HCT116 (cell line): ENCODE results near the gene FHIT. TPM values are rescaled to one million over a fixed set of nuclear protein-coding genes. Genes with fewer than 3 reads are reported as not detected.

Experiments used
- ATAC-seq: fragments of 200-7000 bp; cut with Tn5 transposase; 2 replicates; pipeline ENCODE4 v1.9.1; 2020; ENCODE audit warnings: mild to moderate bottlenecking, moderate library complexity
- BruUV-seq: library from RNA; stranded (reverse); fragments of 400-500 nt; replicated peaks from 2 replicates; lab custom pipeline; 2021; lab: Mats Ljungman, UMichigan
- CTCF ChIA-PET: fragments of 300-600 bp; sonication (Branson Sonifier 250); formaldehyde crosslinking; loops from one replicate; lab custom pipeline; 2021; ENCODE audit warnings: antibody characterized with exemption; lab: Charles Lee
- POLR2A ChIA-PET: fragments of 300-600, 350-600 bp; sonication (Branson Sonifier 250); formaldehyde crosslinking; loops from one replicate; lab custom pipeline; 2021; ENCODE audit warnings: antibody characterized with exemption; lab: Charles Lee
- RAD21 ChIA-PET, 2 experiments: fragments of 300-600 bp; sonication (Branson Sonifier 250); formaldehyde crosslinking; loops; one replicate each; lab custom pipeline; 2023; ENCODE audit warnings: low total read pairs in 2 of 2; ENCODE audit not compliant: uncharacterized antibody in 2 of 2, unreplicated experiment in 2 of 2, low non-redundant PET in 1 of 2; lab: Charles Lee
- DNase-seq: peaks from one replicate; pipeline ENCODE4 v3.0.0-alpha.2; 2010; ENCODE audit warnings: low read depth, low spot score
- H2AFZ ChIP-seq: fragments of 200-600 bp; shearing (Covaris generic), sonication (generic); 2 replicates; pipeline ENCODE4 v1.6.1; 2017; ENCODE audit warnings: low read depth, mixed run types, mixed read lengths, antibody characterized with exemption, low read length; ENCODE audit not compliant: poor library complexity, severe bottlenecking
- H3K27ac ChIP-seq: 2 replicates; pipeline ENCODE4 v1.5.1; 2012; ENCODE audit warnings: low read depth, low read length
- H3K27me3 ChIP-seq: fragments of 200-600 bp; sonication (generic); 2 replicates; pipeline ENCODE4 v1.6.1; 2016; ENCODE audit warnings: mixed run types, low read length, mixed read lengths; ENCODE audit not compliant: insufficient read depth
- H3K36me3 ChIP-seq, 2 experiments: fragments of 200-500 bp in 1 of 2; fragments of 200-600 bp in 1 of 2; sonication (Bioruptor generic) in 1 of 2; sonication (generic) in 1 of 2; 2 replicates each; pipeline versions ENCODE4 v1.5.1 to v1.6.1; 2014 to 2016; ENCODE audit warnings: low read length in 2 of 2, inconsistent platforms in 1 of 2, mixed read lengths in 1 of 2, mixed run types in 1 of 2; ENCODE audit not compliant: insufficient read depth in 2 of 2, control insufficient read depth in 1 of 2
- H3K4me1 ChIP-seq, 2 experiments: fragments of 200-600 bp in 1 of 2; sonication (generic) in 1 of 2; 2 replicates each; pipeline versions ENCODE4 v1.5.1 to v1.6.1; 2012 to 2017; ENCODE audit warnings: low read length in 2 of 2, inconsistent platforms in 1 of 2, mild to moderate bottlenecking in 1 of 2, mixed read lengths in 1 of 2, mixed run types in 1 of 2, moderate library complexity in 1 of 2; ENCODE audit not compliant: insufficient read depth in 2 of 2, control insufficient read depth in 1 of 2
- H3K4me2 ChIP-seq: fragments of 200-600 bp; sonication (generic); 2 replicates; pipeline ENCODE4 v1.6.1; 2017; ENCODE audit warnings: mixed run types, low read length, mixed read lengths
- H3K4me3 ChIP-seq, 2 experiments: fragments of 200-600 bp in 1 of 2; sonication (generic) in 1 of 2; replicated peaks in 1 of 2; 2 replicates each; pipeline ENCODE4 v1.5.1; 2011 to 2016; ENCODE audit warnings: low read length in 2 of 2, control low read depth in 1 of 2, low read depth in 1 of 2, mild to moderate bottlenecking in 1 of 2, mixed read lengths in 1 of 2, mixed run types in 1 of 2
- H3K79me2 ChIP-seq: fragments of 200-600 bp; sonication (generic); 2 replicates; pipeline ENCODE4 v1.6.1; 2017; ENCODE audit warnings: mild to moderate bottlenecking, mixed run types, low read length, moderate library complexity, mixed read lengths; ENCODE audit not compliant: insufficient read depth
- H3K9ac ChIP-seq: fragments of 200-600 bp; sonication (generic); 2 replicates; pipeline ENCODE4 v1.6.1; 2016; ENCODE audit warnings: low read length, mixed read lengths
- H3K9me2 ChIP-seq: fragments of 200-600 bp; sonication (generic), shearing (Covaris generic); 2 replicates; pipeline ENCODE4 v1.6.1; 2017; ENCODE audit warnings: mixed run types, mild to moderate bottlenecking, moderate library complexity; ENCODE audit not compliant: insufficient read depth
- H3K9me3 ChIP-seq, 2 experiments: fragments of 200-500 bp in 1 of 2; fragments of 200-600 bp in 1 of 2; sonication (Bioruptor generic) in 1 of 2; sonication (generic) in 1 of 2; 2 replicates each; pipeline ENCODE4 v1.6.1; 2014 to 2017; ENCODE audit warnings: low read length in 2 of 2, mixed read lengths in 2 of 2, inconsistent platforms in 1 of 2, low read depth in 1 of 2, mild to moderate bottlenecking in 1 of 2, mixed run types in 1 of 2, moderate library complexity in 1 of 2; ENCODE audit not compliant: control insufficient read depth in 1 of 2, insufficient read depth in 1 of 2
- H4K20me1 ChIP-seq: fragments of 200-600 bp; sonication (generic), shearing (Covaris generic); 2 replicates; pipeline ENCODE4 v1.6.1; 2017; ENCODE audit warnings: mixed run types, mild to moderate bottlenecking, moderate library complexity; ENCODE audit not compliant: insufficient read depth
- CBX3 ChIP-seq: IDR thresholded peaks from 2 replicates; pipeline ENCODE4 v1.6.1; 2012; ENCODE audit warnings: low read depth
- CEBPB ChIP-seq: IDR thresholded peaks from 2 replicates; pipeline ENCODE4 v1.6.1; 2012; ENCODE audit warnings: low read depth
- ELF1 ChIP-seq: IDR thresholded peaks from 2 replicates; pipeline ENCODE4 v1.6.1; 2012; ENCODE audit warnings: low read depth, borderline replicate concordance
- EZH2 ChIP-seq: fragments of 200-600 bp; sonication (generic); IDR thresholded peaks from 2 replicates; pipeline ENCODE4 v1.6.1; 2017; ENCODE audit warnings: antibody characterized with exemption, mixed run types
- FOSL1 ChIP-seq: IDR thresholded peaks from 2 replicates; pipeline ENCODE4 v1.6.1; 2012; ENCODE audit warnings: low read depth
- JUND ChIP-seq: IDR thresholded peaks from 2 replicates; pipeline ENCODE4 v1.6.1; 2012
- POLR2A ChIP-seq: IDR thresholded peaks from 2 replicates; pipeline ENCODE4 v1.7.0; 2011; ENCODE audit warnings: borderline replicate concordance; ENCODE audit not compliant: insufficient read depth, insufficient read length; ENCODE audit errors: extremely low read depth
- RAD21 ChIP-seq: IDR thresholded peaks from 2 replicates; pipeline ENCODE4 v1.6.1; 2012; ENCODE audit warnings: low read depth, mild to moderate bottlenecking
- SIN3A ChIP-seq: IDR thresholded peaks from 2 replicates; pipeline ENCODE4 v1.6.1; 2012; ENCODE audit warnings: low read depth
- SP1 ChIP-seq: IDR thresholded peaks from 2 replicates; pipeline ENCODE4 v1.6.1; 2012; ENCODE audit warnings: low read depth
- SRF ChIP-seq: IDR thresholded peaks from 2 replicates; pipeline ENCODE4 v1.6.1; 2012; ENCODE audit warnings: low read depth
- TCF7L2 ChIP-seq: IDR thresholded peaks from 2 replicates; pipeline ENCODE4 v1.7.0; 2011; ENCODE audit warnings: borderline replicate concordance, inconsistent platforms; ENCODE audit not compliant: insufficient read depth, insufficient read length; ENCODE audit errors: extremely low read depth
- ZFX ChIP-seq: fragments of 450-650 bp; IDR thresholded peaks from 2 replicates; pipeline ENCODE4 v1.6.1; 2017
- ZNF274 ChIP-seq: fragments of 200-500 bp; sonication (Bioruptor generic); IDR thresholded peaks from 2 replicates; pipeline ENCODE4 v1.6.1; 2014; ENCODE audit warnings: mild to moderate bottlenecking, low read depth, low read length, inconsistent platforms
- intact Hi-C: fragments of 100-400 bp; cut with micrococcal nuclease; formaldehyde crosslinking; loops from 2 replicates; pipeline ENCODE4 v1.10.0; 2022
- total RNA-seq: library from RNA; stranded (reverse); gene quantifications from one replicate; pipeline ENCODE4 v1.2.1, GENCODE V29; 2021; ENCODE audit not compliant: unreplicated experiment
- TF ChIP-seq, protein P1 (sequence below): IDR thresholded peaks from 2 replicates; pipeline ENCODE4 v1.6.1; 2012
- TF ChIP-seq, protein P2 (sequence below): IDR thresholded peaks from 2 replicates; pipeline ENCODE4 v1.6.1; 2012
- TF ChIP-seq, protein P3 (sequence below): IDR thresholded peaks from 2 replicates; pipeline ENCODE4 v1.6.1; 2012; ENCODE audit warnings: low read depth
- TF ChIP-seq, protein P4 (sequence below): IDR thresholded peaks from 2 replicates; pipeline ENCODE4 v1.6.1; 2011; ENCODE audit warnings: mild to moderate bottlenecking, low read length, moderate library complexity; ENCODE audit not compliant: insufficient replicate concordance; ENCODE audit errors: extremely low read depth

The FHIT gene
- total RNA-seq, 1 experiment from 2014 or later: 20.1 TPM

GRCh38 chr3:60274646-60275045 lies 976.6 kb downstream of the FHIT start:
- RAD21 ChIA-PET: no interaction called here
- Histone ChIP-seq H4K20me1 (no peaks in the 10 kb centered on the region), H3K9me3 (no peaks in the 10 kb centered on the region), H3K27me3 (no peaks in the 10 kb centered on the region), H3K27ac (no peak overlapping the region), H3K36me3 (no peaks in the 10 kb centered on the region), H2AFZ (no peak overlapping the region), H3K9me2 (no peaks in the 10 kb centered on the region), H3K4me1 (no peaks in the 10 kb centered on the region), H3K4me2 (no peak overlapping the region), H3K4me3 (no peak overlapping the region), H3K79me2 (no peaks in the 10 kb centered on the region), H3K9ac (no peak overlapping the region)
- no peak for ATAC-seq
- BruUV-seq: no TSS peak
- POLR2A ChIA-PET: no interaction called here
- no peak for DNase-seq
- intact Hi-C loops: no loop called here
- CTCF ChIA-PET: no interaction called here
- TF ChIP-seq CBX3: no peak
- TF ChIP-seq, protein P1, sequence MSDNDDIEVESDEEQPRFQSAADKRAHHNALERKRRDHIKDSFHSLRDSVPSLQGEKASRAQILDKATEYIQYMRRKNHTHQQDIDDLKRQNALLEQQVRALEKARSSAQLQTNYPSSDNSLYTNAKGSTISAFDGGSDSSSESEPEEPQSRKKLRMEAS: no peak
- no peak for TF ChIP-seq JUND
- TF ChIP-seq, protein P2, sequence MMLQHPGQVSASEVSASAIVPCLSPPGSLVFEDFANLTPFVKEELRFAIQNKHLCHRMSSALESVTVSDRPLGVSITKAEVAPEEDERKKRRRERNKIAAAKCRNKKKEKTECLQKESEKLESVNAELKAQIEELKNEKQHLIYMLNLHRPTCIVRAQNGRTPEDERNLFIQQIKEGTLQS: no peak
- TF ChIP-seq ZFX: no peak
- TF ChIP-seq SRF: no peak
- TF ChIP-seq POLR2A: no peak
- no peak for TF ChIP-seq CEBPB
- TF ChIP-seq RAD21: no peak
- no peak for TF ChIP-seq ELF1
- no peak for TF ChIP-seq SIN3A
- no peak for TF ChIP-seq SP1
- TF ChIP-seq ZNF274: no peak
- TF ChIP-seq, protein P3, sequence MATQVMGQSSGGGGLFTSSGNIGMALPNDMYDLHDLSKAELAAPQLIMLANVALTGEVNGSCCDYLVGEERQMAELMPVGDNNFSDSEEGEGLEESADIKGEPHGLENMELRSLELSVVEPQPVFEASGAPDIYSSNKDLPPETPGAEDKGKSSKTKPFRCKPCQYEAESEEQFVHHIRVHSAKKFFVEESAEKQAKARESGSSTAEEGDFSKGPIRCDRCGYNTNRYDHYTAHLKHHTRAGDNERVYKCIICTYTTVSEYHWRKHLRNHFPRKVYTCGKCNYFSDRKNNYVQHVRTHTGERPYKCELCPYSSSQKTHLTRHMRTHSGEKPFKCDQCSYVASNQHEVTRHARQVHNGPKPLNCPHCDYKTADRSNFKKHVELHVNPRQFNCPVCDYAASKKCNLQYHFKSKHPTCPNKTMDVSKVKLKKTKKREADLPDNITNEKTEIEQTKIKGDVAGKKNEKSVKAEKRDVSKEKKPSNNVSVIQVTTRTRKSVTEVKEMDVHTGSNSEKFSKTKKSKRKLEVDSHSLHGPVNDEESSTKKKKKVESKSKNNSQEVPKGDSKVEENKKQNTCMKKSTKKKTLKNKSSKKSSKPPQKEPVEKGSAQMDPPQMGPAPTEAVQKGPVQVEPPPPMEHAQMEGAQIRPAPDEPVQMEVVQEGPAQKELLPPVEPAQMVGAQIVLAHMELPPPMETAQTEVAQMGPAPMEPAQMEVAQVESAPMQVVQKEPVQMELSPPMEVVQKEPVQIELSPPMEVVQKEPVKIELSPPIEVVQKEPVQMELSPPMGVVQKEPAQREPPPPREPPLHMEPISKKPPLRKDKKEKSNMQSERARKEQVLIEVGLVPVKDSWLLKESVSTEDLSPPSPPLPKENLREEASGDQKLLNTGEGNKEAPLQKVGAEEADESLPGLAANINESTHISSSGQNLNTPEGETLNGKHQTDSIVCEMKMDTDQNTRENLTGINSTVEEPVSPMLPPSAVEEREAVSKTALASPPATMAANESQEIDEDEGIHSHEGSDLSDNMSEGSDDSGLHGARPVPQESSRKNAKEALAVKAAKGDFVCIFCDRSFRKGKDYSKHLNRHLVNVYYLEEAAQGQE: no peak
- TF ChIP-seq, protein P4, sequence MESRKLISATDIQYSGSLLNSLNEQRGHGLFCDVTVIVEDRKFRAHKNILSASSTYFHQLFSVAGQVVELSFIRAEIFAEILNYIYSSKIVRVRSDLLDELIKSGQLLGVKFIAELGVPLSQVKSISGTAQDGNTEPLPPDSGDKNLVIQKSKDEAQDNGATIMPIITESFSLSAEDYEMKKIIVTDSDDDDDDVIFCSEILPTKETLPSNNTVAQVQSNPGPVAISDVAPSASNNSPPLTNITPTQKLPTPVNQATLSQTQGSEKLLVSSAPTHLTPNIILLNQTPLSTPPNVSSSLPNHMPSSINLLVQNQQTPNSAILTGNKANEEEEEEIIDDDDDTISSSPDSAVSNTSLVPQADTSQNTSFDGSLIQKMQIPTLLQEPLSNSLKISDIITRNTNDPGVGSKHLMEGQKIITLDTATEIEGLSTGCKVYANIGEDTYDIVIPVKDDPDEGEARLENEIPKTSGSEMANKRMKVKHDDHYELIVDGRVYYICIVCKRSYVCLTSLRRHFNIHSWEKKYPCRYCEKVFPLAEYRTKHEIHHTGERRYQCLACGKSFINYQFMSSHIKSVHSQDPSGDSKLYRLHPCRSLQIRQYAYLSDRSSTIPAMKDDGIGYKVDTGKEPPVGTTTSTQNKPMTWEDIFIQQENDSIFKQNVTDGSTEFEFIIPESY: no peak
- no peak for TF ChIP-seq EZH2
- no peak for TF ChIP-seq TCF7L2
- TF ChIP-seq FOSL1: no peak
